SK-N-SH treated with all-trans-retinoic acid at 6 μM for 48 hours (cell line): ENCODE measurements around the gene MOGAT3.

Experiments
- CSDC2 ChIP-seq: fragments of 250-450 bp; sonication (Bioruptor Pico); IDR thresholded peaks from 2 replicates; pipeline ENCODE4 v1.5.0; 2020; ENCODE audit warnings: mild to moderate bottlenecking, moderate library complexity
- PPARA ChIP-seq: fragments of 250-450 bp; sonication (Bioruptor Pico); IDR thresholded peaks from 2 replicates; pipeline ENCODE4 v1.5.0; 2020; ENCODE audit warnings: mild to moderate bottlenecking, borderline replicate concordance
- RARB ChIP-seq: fragments of 250-450 bp; sonication (Bioruptor Pico); IDR thresholded peaks from 2 replicates; pipeline ENCODE4 v1.8.0; 2021; ENCODE audit warnings: mild to moderate bottlenecking, moderate library complexity
- TF ChIP-seq, protein P1 (sequence below): fragments of 250-450 bp; sonication (Bioruptor Pico); IDR thresholded peaks from 2 replicates; pipeline ENCODE4 v1.5.0; 2020; ENCODE audit warnings: mild to moderate bottlenecking, moderate library complexity

DNA sequence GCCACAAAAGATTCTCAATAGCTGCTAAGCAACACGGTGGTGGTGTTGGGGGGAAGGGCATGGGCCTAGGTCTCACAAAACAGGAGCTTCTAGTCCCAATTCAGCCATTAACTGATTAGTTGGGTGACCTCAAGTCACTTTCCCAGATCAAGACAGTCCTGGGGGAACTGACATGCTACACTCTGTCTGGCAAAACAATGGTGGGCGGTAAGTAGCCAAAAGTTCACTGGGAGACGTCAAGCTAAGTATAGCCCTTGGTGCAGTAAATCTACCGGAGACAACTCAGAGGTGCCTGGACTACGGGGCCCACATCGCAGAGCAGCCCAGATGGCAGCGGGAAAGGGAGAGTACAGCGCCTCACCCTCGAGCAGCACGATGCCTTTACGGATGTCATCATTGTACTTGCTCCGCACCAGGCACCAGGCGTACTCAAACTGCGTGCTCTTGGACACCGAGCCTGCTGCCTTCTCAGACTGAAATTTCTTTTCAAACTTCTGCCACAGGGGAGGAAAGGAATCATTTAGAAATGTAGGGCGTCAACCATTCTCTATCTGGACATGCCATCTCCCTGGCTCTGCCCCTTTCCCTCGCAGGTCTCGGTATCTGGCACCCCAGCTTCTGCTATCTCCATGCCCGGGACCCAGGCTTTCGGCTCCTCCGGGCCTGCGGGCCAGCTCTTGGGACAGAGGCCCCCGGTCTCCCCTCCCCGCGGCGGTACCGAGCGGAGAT lies 43.0 kb upstream of the MOGAT3 start:
- TF ChIP-seq PPARA (CRISPR knock-in tag), result no peak
- TF ChIP-seq, protein P1, sequence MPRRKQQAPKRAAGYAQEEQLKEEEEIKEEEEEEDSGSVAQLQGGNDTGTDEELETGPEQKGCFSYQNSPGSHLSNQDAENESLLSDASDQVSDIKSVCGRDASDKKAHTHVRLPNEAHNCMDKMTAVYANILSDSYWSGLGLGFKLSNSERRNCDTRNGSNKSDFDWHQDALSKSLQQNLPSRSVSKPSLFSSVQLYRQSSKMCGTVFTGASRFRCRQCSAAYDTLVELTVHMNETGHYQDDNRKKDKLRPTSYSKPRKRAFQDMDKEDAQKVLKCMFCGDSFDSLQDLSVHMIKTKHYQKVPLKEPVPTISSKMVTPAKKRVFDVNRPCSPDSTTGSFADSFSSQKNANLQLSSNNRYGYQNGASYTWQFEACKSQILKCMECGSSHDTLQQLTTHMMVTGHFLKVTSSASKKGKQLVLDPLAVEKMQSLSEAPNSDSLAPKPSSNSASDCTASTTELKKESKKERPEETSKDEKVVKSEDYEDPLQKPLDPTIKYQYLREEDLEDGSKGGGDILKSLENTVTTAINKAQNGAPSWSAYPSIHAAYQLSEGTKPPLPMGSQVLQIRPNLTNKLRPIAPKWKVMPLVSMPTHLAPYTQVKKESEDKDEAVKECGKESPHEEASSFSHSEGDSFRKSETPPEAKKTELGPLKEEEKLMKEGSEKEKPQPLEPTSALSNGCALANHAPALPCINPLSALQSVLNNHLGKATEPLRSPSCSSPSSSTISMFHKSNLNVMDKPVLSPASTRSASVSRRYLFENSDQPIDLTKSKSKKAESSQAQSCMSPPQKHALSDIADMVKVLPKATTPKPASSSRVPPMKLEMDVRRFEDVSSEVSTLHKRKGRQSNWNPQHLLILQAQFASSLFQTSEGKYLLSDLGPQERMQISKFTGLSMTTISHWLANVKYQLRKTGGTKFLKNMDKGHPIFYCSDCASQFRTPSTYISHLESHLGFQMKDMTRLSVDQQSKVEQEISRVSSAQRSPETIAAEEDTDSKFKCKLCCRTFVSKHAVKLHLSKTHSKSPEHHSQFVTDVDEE (CRISPR knock-in tag), result no peak
- no peak for TF ChIP-seq CSDC2 (CRISPR knock-in tag)
- no peak for TF ChIP-seq RARB (CRISPR knock-in tag)
